HG03439 (cell line): Measurements from ENCODE around the gene MYO1G.
A peak's percentile ranks its signal among the peaks of the same experiment; 100 is the strongest.
"Not testable (repeated sequence)": the region's sequence is repeated elsewhere in the genome, so short reads cannot be mapped to it uniquely, and the experiment has no call there.

ENCODE experiments used
- ATAC-seq: cut with Tn5 transposase; IDR thresholded peaks from one replicate; pipeline ENCODE4 v1.9.1; 2021; ENCODE audit warnings: mild to moderate bottlenecking, moderate library complexity; ENCODE audit not compliant: unreplicated experiment

The MYO1G gene

GRCh38 chr7:44999245-45000092 lies 20.7 kb upstream of the MYO1G start:
- peak; percentile 75 for ATAC-seq

- no peak for ATAC-seq
Measured at GRCh38 chr7:44998153-44998871, 19.5 kb upstream of the MYO1G start.

- ATAC-seq, result no peak
Measured at GRCh38 chr7:44995555-44996493, 17.0 kb upstream of the MYO1G start.

- ATAC-seq, result no peak
Measured at GRCh38 chr7:44994877-44995554, 16.2 kb upstream of the MYO1G start.

GRCh38 chr7:44992004-44992795 lies 13.4 kb upstream of the MYO1G start:
- not testable (repeated sequence) for ATAC-seq

GRCh38 chr7:44990109-44991023 lies 11.6 kb upstream of the MYO1G start:
- no peak for ATAC-seq

GRCh38 chr7:44989132-44989531 lies 10.3 kb upstream of the MYO1G start:
- ATAC-seq, result no peak

GRCh38 chr7:44988701-44989100 lies 9.9 kb upstream of the MYO1G start:
- ATAC-seq, result no peak

GRCh38 chr7:44987996-44988395 lies 9.2 kb upstream of the MYO1G start:
- ATAC-seq, result no peak

GRCh38 chr7:44987457-44987856 lies 8.6 kb upstream of the MYO1G start:
- ATAC-seq, result no peak

GRCh38 chr7:44986218-44987053 lies 7.6 kb upstream of the MYO1G start:
- ATAC-seq, result peak; percentile 90

GRCh38 chr7:44985900-44986217 lies 7.0 kb upstream of the MYO1G start:
- ATAC-seq, result peak; percentile 11

- ATAC-seq, result no peak
Measured at GRCh38 chr7:44985033-44985695, 6.3 kb upstream of the MYO1G start.

GRCh38 chr7:44984478-44984758 lies 5.6 kb upstream of the MYO1G start:
- no peak for ATAC-seq

GRCh38 chr7:44983742-44984477 lies 5.1 kb upstream of the MYO1G start:
- no peak for ATAC-seq

GRCh38 chr7:44982970-44983369 lies 4.2 kb upstream of the MYO1G start:
- no peak for ATAC-seq

- no peak for ATAC-seq
Measured at GRCh38 chr7:44982535-44982923, 3.7 kb upstream of the MYO1G start.
